Measurements from ENCODE around the gene SNX13.
A peak's percentile ranks its signal among the peaks of the same experiment; 100 is the strongest.

The SNX13 gene, protein sequence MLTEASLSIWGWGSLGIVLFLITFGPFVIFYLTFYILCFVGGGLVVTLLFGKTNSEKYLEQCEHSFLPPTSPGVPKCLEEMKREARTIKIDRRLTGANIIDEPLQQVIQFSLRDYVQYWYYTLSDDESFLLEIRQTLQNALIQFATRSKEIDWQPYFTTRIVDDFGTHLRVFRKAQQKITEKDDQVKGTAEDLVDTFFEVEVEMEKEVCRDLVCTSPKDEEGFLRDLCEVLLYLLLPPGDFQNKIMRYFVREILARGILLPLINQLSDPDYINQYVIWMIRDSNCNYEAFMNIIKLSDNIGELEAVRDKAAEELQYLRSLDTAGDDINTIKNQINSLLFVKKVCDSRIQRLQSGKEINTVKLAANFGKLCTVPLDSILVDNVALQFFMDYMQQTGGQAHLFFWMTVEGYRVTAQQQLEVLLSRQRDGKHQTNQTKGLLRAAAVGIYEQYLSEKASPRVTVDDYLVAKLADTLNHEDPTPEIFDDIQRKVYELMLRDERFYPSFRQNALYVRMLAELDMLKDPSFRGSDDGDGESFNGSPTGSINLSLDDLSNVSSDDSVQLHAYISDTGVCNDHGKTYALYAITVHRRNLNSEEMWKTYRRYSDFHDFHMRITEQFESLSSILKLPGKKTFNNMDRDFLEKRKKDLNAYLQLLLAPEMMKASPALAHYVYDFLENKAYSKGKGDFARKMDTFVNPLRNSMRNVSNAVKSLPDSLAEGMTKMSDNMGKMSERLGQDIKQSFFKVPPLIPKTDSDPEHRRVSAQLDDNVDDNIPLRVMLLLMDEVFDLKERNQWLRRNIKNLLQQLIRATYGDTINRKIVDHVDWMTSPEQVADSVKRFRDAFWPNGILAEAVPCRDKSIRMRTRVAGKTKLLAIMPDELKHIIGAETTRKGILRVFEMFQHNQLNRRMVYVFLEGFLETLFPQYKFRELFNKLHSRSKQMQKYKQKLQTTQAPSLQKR

DNA sequence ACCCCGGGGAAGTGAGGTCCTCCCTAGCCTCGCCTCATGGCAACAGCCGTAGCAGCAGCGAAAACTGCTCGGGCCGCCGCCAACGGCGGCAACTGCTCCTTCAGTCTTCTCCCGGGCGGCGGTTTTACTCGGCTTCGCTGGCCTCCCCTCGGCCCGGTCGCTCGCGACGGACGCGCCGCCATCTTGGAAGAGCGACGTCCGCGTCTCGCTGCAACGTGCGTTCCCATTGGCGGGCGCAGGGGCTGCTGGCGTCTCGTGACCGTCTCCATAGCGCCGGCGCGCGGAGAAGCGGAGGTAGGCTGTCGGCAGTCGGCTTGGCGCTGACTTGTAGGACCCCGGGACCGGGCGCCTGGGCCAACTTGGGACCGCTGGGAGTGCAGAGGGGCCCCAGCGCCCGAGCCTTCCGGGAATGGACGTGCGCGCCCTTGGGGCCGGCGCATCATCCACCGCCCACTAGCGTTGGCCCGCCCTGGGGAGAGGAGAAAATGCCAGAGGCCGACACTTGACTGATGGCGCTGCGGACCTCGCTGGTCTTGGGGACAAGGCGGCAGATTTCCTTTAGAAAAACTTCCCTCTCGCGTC lies at the start of gene SNX13:
Gene SNX13 (minus strand): TSS at position 193 of the 582 bp plus-strand sequence. CDS start 199 bp downstream, outside the sequence.
- peak; percentile 87 for DNase-seq (ENCODE audit: low read depth)

DNA sequence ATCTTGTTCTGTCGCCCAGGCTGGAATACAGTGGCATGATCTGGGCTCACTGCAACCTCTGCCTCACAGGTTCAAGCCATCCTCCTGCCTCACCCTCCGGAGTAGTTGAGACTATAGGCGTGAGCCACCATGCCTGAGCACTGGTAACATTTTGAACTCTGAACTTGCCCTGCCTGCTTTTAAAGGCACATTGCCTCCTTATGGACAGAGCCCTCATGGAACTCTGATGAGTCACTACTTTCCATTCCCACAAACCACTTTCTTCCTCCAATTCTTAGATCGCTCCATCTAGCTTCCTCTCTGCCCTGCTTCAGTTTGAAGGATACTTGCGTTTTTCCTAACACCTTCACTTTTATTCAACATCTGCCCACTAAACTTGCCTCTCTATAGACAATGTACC lies 49.3 kb upstream of the SNX13 start:
- DNase-seq (ENCODE audit: low read depth), result no peak

DNA sequence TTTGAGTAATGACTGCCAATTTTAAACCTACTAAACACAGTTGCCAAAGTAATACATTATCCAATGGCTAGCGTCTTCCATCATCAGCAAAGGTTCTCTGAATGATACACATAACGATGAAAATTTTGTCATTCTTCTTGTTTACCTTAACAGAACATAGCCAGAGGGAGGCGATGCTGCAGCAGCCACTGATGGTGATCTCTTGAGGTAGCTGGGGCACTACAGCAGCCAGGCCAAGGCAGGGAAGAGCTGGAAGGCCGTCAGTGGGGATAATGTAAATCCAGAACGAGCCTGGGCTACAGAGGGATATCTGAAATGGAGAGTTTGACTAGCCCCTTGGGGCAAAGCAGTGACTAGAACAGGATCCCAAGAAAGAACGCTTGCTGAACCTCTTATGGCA lies 48.6 kb upstream of the SNX13 start:
- DNase-seq (ENCODE audit: low read depth), result no peak

DNA sequence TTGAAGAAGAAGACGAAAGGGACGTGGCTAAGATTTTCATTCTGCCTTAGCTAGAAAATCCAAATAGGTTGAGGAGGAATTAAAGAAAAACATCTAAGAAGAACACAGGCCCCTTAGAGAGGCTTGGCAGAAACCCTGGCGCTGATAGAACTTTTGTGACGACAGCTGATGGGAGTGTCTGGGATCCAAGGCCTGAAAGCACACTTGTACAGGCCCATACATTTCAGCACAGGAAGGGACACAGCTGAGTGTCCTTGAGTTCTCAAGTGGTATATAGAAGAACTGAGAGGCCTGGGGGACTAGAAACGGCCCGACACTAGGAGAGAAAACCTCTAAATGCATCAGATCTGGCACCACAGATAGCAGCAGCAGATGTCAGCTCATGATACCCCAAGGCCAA lies 47.8 kb upstream of the SNX13 start:
- DNase-seq (ENCODE audit: low read depth), result no peak

DNA sequence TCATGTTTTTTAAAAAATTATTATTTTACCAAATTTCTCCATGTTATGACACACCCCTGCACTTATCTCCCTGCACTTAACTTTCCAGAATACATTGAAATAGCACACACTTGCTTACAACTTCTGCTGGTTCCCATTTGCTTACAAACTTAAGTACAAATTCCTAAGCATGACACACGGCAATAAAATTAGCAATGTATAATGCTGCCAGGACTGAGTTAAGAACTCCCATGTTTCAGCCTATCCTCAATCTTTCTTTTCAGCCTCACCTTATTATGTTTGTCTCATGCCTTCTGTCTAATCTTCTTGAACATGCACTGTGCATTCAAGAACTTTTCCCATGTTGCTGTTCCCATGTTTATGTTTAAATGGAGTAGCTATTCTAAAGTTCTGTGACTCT lies 46.6 kb upstream of the SNX13 start:
- DNase-seq (ENCODE audit: low read depth), result no peak

DNA sequence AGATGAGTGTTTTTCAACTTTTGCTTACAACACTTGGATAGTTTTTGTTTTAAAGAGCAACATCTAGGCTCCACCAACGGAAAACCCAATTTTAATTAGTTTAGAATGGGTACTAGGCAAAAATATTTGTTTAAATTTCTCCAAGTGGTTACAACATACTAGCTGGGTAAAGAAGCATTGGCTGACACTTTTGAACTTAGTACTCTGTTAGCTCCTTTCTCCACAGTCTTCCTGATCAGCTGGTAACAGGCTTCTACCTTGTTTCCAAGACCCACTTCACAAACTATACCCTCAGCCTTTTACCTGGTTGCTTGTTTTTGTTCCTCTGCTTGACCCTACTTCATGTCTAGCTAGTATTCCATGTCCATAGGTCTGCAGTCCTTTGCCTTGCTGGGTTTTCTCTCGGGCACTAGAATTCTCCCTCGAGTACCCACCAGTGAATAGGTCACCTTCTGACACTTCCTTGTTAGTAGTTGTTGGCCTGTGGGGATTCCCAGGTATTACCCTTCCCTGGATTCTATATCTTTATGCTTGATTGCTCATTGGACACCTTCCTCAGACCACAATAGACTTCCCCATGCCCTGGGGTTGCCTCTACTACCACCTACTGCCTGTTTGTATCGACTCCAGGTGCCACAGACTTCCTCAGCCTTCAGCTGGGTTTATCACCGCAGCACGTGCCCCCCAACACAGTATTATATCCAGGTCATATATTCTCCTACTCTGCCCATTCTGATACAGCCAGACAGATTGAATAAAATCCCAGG lies 45.4 kb upstream of the SNX13 start:
- DNase-seq (ENCODE audit: low read depth), result no peak

DNA sequence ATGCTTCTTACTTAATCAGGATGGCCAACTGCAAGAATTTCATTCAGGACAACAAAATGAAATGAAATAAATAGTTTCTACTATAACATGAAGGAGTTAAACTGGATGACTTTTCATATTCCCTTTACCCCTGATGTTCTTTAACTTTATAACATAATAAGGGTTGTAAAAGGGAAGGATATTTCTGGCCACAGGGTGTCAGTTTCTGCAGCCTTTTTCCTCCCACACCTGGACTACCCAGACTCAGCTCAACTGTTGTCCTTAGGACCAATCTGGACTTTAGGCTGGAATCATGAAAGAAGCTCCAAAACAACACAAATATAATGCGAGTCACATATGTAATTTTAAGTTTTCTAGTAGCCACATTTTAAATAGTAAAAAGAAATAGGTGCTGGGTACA lies 44.0 kb upstream of the SNX13 start:
- DNase-seq (ENCODE audit: low read depth), result no peak

DNA sequence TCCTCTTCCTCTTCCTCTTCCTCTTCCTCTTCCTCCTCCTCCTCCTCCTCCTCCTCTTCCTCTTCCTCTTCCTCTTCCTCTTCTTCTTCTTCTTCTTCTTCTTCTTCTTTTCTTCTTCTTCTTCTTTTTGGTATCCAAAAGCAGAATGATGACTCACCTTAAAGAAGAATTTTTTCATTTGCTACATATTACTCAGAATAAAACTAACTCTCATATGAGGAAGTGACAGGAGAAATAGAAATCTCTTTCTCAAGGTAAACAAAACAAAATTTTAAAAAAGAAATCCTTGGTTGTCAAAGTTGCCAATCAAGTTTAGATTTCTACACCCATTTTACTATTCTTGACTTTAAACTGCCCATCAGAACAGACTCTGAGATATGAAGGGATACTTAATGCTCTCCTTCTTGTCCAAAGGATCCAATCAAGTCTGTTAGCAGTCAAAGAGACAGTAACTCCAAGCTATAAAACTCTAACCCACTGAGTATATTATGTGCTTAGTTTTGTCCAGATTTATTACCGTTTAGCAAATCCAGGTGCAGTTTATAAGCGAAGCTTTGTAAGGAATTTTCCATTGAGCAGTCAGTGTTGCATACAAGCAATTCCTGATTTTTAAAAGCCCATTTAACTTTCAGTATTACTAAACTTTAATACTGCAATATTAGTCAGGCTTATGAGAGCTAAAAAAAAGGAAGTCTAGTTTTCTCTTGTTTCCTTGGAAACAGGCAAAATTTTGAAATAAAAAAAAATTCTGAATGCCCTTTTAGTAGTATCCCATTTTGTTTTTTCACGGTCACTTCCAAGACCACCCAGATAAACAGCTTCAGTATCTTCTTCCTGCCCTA lies 43.1 kb upstream of the SNX13 start:
- DNase-seq (ENCODE audit: low read depth), result no peak

DNA sequence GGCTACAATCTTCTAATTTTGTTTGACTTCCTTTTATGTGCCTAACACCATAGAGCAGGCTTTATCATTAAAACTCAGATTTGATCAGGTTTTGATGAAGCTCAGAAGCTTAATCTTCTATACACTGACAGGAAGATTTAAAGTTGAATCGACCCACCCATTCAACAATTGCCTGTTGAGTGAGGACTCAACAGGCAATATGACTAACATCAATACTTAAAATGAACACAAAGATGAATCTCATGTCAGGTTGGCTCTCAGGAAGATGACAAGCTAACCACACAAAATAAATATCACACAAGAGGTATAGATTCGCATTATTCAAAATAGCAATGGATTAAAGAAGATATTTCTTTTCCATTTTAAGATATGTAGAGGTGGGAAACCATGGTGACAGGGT lies 36.7 kb upstream of the SNX13 start:
- DNase-seq (ENCODE audit: low read depth), result no peak

DNA sequence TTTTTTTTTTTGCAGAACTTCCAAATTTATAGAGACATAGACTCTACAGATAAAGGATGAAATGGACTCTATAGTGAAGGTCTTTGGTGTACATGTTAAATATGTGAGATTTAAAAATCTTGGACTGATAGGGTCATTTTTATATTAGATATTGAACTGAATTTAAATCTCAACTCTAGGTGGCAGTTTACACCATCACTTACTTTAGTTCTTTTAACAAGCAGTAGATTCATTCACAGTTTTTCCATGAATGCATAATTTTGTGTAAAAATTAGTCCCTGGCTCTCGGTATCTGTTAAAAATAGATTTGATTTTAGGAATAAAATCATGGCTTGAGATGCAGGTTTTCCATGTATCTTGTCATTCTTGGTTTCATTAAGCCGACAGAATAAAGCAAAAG lies 31.1 kb upstream of the SNX13 start:
- no peak for DNase-seq (ENCODE audit: low read depth)

DNA sequence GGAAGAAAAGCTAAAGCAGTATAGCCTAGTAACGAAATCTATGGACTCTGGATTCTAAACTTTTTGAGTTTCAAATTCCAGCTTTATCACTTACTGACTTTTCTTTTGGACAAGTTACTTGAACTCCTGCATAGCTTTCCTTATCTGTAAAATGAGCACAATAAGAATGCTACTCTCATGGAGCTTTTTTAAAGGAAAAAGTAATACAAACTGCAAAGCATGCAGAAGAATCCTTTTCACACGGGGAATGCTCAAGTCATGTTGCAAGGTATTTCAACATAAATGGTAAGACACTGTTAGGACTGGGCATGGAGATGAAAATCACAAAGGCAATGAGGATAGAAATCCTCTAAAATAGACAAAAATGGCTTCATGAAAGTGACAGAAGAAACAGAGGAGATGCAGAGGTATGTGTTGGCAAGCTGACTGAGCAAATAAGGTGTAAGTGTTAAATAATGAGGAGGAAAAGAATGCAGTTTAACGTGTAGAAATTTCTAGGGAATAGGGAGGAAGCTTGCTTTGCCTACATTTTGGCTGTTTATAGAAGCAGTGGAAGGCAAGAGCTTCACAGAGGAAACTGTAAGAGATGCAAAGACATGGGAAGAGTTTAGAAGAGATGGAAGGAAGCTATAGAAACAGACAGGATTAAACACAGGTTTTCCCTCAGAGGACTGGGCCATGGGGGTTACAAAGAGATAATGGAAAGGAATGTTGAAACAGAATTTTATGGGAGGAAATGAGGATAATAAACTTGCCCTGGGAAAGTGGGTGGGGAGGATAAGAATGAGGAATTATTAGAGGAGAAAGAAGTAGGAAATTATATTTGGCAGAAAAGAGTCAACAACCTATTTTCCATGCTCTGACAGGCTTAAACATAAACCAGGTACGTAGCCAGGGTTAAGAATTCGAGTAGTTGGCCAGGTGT lies 28.8 kb upstream of the SNX13 start:
- no peak for DNase-seq (ENCODE audit: low read depth)

DNA sequence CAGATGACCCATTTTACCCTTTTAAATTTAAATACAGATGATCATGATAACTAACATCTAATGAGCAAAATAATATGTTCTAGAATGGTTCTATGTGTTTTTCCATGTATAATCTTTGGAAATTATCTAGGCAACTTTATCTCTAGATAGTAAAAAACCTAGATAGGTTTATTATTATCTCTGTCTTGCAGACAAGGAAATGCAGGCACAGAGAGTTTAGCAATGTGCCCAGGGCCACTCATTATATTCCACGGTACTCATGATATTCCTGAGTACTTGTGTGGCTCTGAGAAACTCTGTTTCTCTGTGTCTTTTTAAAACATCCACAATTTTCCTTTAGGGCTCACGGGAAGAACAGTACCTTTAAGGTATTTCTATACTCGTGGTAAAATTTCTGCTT lies 26.4 kb upstream of the SNX13 start:
- DNase-seq (ENCODE audit: low read depth), result no peak

DNA sequence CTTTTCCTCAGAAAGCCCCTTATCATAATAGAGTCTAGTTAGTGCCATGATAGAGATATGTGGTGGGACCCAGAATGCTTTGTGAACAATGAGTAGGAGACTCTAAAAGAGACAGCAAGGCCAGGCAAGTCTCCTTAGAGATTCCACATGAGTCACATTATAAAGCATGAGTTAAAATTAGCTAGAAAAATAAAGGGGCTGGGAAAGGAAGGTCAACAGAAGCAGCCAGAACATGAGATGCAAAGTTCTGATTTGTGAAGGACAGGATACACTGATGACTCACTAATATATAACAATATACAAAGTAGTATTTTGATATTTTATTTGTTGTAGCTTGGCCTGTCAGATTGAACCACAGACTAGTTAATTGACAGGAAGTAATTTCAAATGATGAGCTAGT lies 25.3 kb upstream of the SNX13 start:
- no peak for DNase-seq (ENCODE audit: low read depth)

DNA sequence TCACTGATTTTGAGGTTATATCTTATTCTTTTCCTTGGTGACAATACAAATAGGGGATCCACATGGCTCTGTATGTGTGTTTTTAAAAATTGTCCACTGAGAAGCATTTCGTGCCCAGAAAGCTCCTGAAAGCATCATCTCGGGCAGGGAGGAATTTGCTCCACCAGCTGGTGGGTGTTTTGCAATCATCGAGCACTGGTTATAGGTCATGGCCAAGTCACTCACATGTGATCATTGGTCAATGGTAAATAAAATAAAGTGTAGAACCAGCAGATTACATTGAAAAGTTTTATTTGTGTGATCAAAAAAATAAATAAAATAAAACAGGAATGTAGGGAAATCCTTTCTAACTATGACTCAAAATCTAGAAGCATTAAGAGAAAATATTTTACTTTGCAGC lies 23.0 kb upstream of the SNX13 start:
- no peak for DNase-seq (ENCODE audit: low read depth)

DNA sequence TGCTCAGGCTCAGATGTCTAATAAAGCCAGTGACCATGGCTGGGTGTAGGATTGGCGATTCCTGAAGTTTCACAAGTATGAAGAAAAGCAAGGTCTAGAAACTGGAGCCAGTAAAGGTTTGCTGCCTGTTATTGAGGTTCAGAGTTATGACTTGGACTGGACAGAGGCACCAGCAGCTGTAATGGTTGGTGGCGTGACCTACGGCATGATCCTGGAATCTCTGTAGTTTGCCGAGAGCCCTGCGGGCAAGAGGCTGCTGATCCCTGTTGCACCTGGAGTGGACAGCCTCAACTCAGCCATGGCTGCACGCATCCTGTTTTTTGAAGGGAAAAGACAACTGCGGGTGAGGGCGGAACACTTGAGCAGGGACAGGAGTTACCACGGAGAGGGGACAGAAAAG lies 22.4 kb upstream of the SNX13 start:
- DNase-seq (ENCODE audit: low read depth), result no peak

DNA sequence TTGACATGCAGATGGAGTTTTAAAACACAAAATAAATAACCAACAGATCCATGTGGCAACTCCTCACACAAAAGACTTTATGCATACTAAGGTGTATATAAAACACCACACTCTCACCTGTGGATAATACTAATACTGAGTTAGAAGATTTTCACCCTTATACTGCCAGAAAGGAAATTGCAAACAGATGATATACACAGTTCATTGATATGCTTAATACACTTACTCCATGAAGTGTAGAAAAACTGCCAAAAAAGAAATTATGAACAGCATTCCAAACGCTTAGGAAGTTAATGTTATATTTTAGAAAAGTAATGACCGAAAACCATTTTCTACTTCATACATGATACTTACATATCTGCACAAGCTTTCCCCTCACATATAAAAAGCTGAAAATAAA lies 17.6 kb upstream of the SNX13 start:
- DNase-seq (ENCODE audit: low read depth), result no peak

DNA sequence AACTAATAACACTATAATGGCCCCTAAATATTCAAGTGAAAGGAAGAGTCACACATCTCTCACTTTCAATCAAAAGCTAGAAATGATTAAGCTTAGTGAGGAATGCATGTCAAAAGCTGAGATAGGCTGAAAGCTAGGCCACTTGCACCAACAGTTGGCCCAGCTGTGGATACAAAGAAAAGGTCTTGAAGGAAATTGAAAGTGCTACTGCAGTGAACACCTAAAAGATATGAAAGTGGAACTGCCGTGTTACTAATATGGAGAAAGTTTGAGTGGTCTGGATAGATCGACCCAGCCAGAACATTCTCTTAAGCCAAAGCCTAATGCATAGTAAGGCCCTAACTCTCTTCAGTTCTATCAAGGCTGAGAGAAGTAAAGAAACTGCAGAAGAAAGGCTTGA lies 12.1 kb upstream of the SNX13 start:
- no peak for DNase-seq (ENCODE audit: low read depth)

DNA sequence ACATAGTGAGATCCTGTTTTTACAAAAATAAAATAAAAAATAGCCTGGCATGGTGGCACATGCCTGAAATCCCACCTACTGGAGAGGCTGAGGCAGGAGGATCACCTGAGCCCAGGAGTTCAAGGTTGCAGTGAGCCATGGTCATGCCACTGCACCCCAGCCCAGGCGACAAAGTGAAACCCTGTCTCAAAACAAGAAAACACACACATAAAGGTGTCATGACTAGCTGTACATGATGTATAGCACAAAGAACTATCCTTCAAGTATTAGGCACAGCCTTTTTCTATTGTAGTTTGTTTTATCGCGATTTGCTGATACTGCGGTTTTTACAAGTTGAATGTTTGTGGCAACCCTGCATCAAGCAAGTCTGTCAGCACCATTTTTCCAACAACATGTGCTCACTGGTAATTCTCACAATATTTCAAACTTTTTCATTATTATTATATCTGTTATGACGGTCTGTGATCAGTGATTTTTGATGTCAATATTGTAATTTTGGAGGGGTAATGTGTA lies 11.5 kb upstream of the SNX13 start:
- no peak for DNase-seq (ENCODE audit: low read depth)

DNA sequence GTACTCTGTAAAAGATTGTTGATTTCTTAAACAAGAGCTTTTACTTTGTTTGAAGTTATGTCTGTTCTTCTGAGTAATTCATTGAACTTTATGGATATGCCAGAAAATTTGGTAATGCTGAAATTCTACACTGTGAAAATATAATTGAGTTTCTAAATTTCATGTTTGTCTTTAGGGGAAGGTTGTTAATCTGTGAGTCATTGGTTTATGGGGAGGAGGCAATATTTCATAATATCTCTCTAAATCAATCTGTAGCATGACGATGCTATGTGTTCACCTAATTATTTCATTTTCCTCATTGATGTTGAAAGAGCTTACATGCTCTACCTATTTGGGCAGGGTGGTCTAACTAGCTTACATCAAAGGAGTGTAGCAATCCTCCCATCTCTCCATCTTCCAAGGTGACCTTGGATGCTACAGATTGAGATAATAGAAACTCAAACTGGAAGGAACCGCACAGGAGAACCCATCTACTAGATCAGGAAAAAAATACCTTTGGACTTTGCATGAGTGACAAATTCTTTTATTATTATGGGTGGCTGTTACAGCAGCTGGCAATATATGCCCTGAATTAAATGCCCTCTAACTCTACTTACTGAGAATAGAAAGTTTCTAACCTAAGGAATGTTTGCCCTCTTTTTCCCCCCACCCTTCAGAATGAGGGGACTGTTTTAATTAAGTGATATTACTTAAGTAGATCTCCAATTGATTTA lies 8.4 kb upstream of the SNX13 start:
- DNase-seq (ENCODE audit: low read depth), result no peak

Measured in activated T-cell treated with anti-CD3 and anti-CD28 coated beads for 48 hours (primary cell).